Neural progenitor cell (in vitro differentiated cells): Measurements from ENCODE around the gene SNRPF. TPM values are rescaled to one million over a fixed set of nuclear protein-coding genes. Genes with fewer than 3 reads are reported as not detected.

Experiments used
- DNase-seq: peaks from one replicate; pipeline ENCODE4 v3.0.0-alpha.2; 2016; ENCODE audit warnings: low spot score
- H2AFZ ChIP-seq: fragments of 200-600 bp; sonication (generic); replicated peaks from 2 replicates; pipeline ENCODE4 v1.6.1; 2016; ENCODE audit warnings: antibody characterized with exemption
- H3F3A ChIP-seq: fragments of 200-600 bp; sonication (generic); 2 replicates; pipeline ENCODE4 v1.6.1; 2016; ENCODE audit warnings: antibody characterized with exemption, low read depth
- H3K27ac ChIP-seq: fragments of 200-600 bp; sonication (generic); 2 replicates; pipeline ENCODE4 v1.5.1; 2016; ENCODE audit warnings: mild to moderate bottlenecking
- H3K27me3 ChIP-seq: fragments of 200-600 bp; sonication (generic); 2 replicates; pipeline ENCODE4 v1.6.1; 2016; ENCODE audit warnings: mild to moderate bottlenecking, moderate library complexity
- H3K36me3 ChIP-seq: fragments of 200-600 bp; sonication (generic); 2 replicates; pipeline ENCODE4 v1.5.1; 2016
- H3K4me1 ChIP-seq: fragments of 200-600 bp; sonication (generic); 2 replicates; pipeline ENCODE4 v1.6.1; 2016; ENCODE audit warnings: mixed run types
- H3K4me2 ChIP-seq: fragments of 200-600 bp; sonication (generic); 2 replicates; pipeline ENCODE4 v1.6.1; 2016
- H3K4me3 ChIP-seq: fragments of 200-600 bp; sonication (generic); 2 replicates; pipeline ENCODE4 v1.5.1; 2016
- H3K79me2 ChIP-seq: fragments of 200-600 bp; sonication (generic); 2 replicates; pipeline ENCODE4 v1.6.1; 2016; ENCODE audit warnings: low read depth
- H3K9ac ChIP-seq: fragments of 200-600 bp; sonication (generic); 2 replicates; pipeline ENCODE4 v1.6.1; 2016
- H3K9me3 ChIP-seq: fragments of 200-600 bp; sonication (generic); 2 replicates; pipeline ENCODE4 v1.5.1; 2016; ENCODE audit warnings: low read depth
- H4K20me1 ChIP-seq: fragments of 200-600 bp; sonication (generic); 2 replicates; pipeline ENCODE4 v1.6.1; 2016; ENCODE audit warnings: low read depth
- H3K27ac Mint-ChIP-seq: 3 replicates; pipeline ENCODE4 v1.8.0; 2021; ENCODE audit warnings: mixed read lengths
- H3K27me3 Mint-ChIP-seq: 2 replicates; pipeline ENCODE4 v1.8.0; 2022; ENCODE audit warnings: low read depth, mild to moderate bottlenecking, inconsistent platforms, moderate library complexity, mixed read lengths; ENCODE audit not compliant: insufficient read depth
- H3K36me3 Mint-ChIP-seq: 3 replicates; pipeline ENCODE4 v1.8.0; 2021; ENCODE audit warnings: mixed read lengths
- H3K4me1 Mint-ChIP-seq: 3 replicates; pipeline ENCODE4 v1.8.0; 2021; ENCODE audit warnings: mixed read lengths
- H3K4me3 Mint-ChIP-seq: 3 replicates; pipeline ENCODE4 v1.8.0; 2021; ENCODE audit warnings: mild to moderate bottlenecking, moderate library complexity, mixed read lengths
- H3K9me3 Mint-ChIP-seq: 3 replicates; pipeline ENCODE4 v1.8.0; 2020; ENCODE audit warnings: mixed read lengths
- CTCF ChIP-seq: fragments of 200-600 bp; sonication (generic); IDR thresholded peaks from 2 replicates; pipeline ENCODE4 v1.5.1; 2017; ENCODE audit warnings: antibody characterized with exemption, mild to moderate bottlenecking
- EZH2 ChIP-seq: fragments of 200-600 bp; sonication (generic); IDR thresholded peaks from 2 replicates; pipeline ENCODE4 v1.6.1; 2017; ENCODE audit warnings: antibody characterized with exemption, mild to moderate bottlenecking, moderate library complexity
- EZH2phosphoT487 ChIP-seq: fragments of 200-600 bp; sonication (generic); IDR thresholded peaks from 2 replicates; pipeline ENCODE4 v1.6.1; 2017; ENCODE audit warnings: antibody characterized with exemption
- total RNA-seq: library from RNA; depleted of rRNA; stranded (reverse); fragments of >200 nt; gene quantifications from 2 replicates; pipeline ENCODE4 v1.2.3, GENCODE V29; 2015; ENCODE audit warnings: low replicate concordance

SNRPF gene
- total RNA-seq, 1 donor from 2014 or later = 49.7 TPM

- H3K36me3 ChIP-seq = peaks cover 14% of the 10 kb centered on the region
- H3K27ac ChIP-seq = no peak overlapping the region
- peaks cover 12% of the 10 kb centered on the region for H3K9me3 ChIP-seq
- peaks cover 9% of the 10 kb centered on the region for H3K9me3 Mint-ChIP-seq
- H2AFZ ChIP-seq = peak overlapping the region; percentile 60
- DNase-seq = no peak
- H3K4me3 ChIP-seq = peak overlapping the region; percentile 95
- TF ChIP-seq CTCF (no peak), EZH2phosphoT487 (no peak), EZH2 (no peak)
- peaks cover 34% of the 10 kb centered on the region for H3K79me2 ChIP-seq
- H3K4me1 ChIP-seq = peaks cover 11% of the 10 kb centered on the region
- no peak overlapping the region for H3K9ac ChIP-seq
- no peak overlapping the region for H3K27ac Mint-ChIP-seq
- no peaks in the 10 kb centered on the region for H3K27me3 Mint-ChIP-seq
- no peaks in the 10 kb centered on the region for H3K27me3 ChIP-seq
- no peak overlapping the region for H3K4me3 Mint-ChIP-seq
- H3K4me1 Mint-ChIP-seq = peaks cover 9% of the 10 kb centered on the region
- H3F3A ChIP-seq = peaks cover 12% of the 10 kb centered on the region
- peaks cover 18% of the 10 kb centered on the region for H3K36me3 Mint-ChIP-seq
- H3K4me2 ChIP-seq = peak overlapping the region; percentile 92
- H4K20me1 ChIP-seq = peaks cover 8% of the 10 kb centered on the region
Observed at GRCh38 chr12:95857156-95857555, 1.6 kb upstream of the SNRPF start.

DNA sequence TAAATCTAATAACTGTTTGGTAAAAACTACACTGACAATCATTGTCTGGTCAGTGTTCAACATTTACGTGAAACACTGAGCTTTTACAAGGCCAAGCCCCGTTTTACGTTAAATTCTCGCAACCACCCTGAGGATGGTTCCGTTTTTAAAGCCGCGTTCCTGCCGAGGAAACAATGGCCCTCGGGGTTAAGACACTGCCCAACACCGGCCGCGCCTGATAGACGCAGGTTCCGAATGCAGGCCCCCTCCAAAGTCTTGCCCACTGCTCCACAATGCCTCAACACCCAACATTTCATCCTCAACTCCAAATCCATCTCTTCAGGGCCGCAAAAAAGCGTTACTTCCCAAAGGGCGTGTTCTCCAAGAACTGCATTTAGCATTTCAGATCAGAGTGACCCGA is 953 bp upstream of the SNRPF start:
- Histone ChIP-seq H3K27me3 (no peaks in the 10 kb centered on the region), H2AFZ (peak overlapping the region; percentile 60), H3F3A (peaks cover 12% of the 10 kb centered on the region), H3K27ac (no peak overlapping the region), H3K36me3 (peaks cover 20% of the 10 kb centered on the region), H4K20me1 (peaks cover 8% of the 10 kb centered on the region), H3K9ac (no peak overlapping the region), H3K79me2 (peaks cover 41% of the 10 kb centered on the region), H3K4me3 (peak overlapping the region; percentile 95), H3K9me3 (peaks cover 16% of the 10 kb centered on the region), H3K4me2 (peak overlapping the region; percentile 92), H3K4me1 (peaks cover 11% of the 10 kb centered on the region)
- Mint-ChIP-seq H3K4me3 (no peak overlapping the region), H3K4me1 (peaks cover 9% of the 10 kb centered on the region), H3K9me3 (peaks cover 11% of the 10 kb centered on the region), H3K27ac (peak overlapping the region; percentile 20), H3K27me3 (no peaks in the 10 kb centered on the region), H3K36me3 (peaks cover 23% of the 10 kb centered on the region)
- TF ChIP-seq EZH2 = no peak
- TF ChIP-seq EZH2phosphoT487 = no peak
- no peak for TF ChIP-seq CTCF
- DNase-seq = peak; percentile 39

- Mint-ChIP-seq H3K9me3 (peaks cover 13% of the 10 kb centered on the region), H3K4me1 (peaks cover 4% of the 10 kb centered on the region), H3K27me3 (no peaks in the 10 kb centered on the region), H3K4me3 (no peak overlapping the region), H3K27ac (no peak overlapping the region), H3K36me3 (peaks cover 29% of the 10 kb centered on the region)
- Histone ChIP-seq H3K36me3 (peaks cover 24% of the 10 kb centered on the region), H2AFZ (peak overlapping the region; percentile 93), H3K27me3 (no peaks in the 10 kb centered on the region), H3K79me2 (peaks cover 56% of the 10 kb centered on the region), H3K4me1 (peaks cover 11% of the 10 kb centered on the region), H3F3A (peaks cover 12% of the 10 kb centered on the region), H3K9ac (peak overlapping the region; percentile 93), H3K27ac (peak overlapping the region; percentile 93), H4K20me1 (peaks cover 13% of the 10 kb centered on the region), H3K9me3 (peaks cover 16% of the 10 kb centered on the region), H3K4me3 (peak overlapping the region; percentile 95), H3K4me2 (peak overlapping the region; percentile 92)
- peak; percentile 46 for DNase-seq
- TF ChIP-seq EZH2phosphoT487 (no peak), CTCF (no peak), EZH2 (no peak)
Observed at GRCh38 chr12:95859344-95859816, 628 bp downstream of the SNRPF start.
